ENCODE data around the gene APOL6.
A peak's percentile ranks its signal among the peaks of the same experiment; 100 is the strongest.
"Not testable (repeated sequence)": the region's sequence is repeated elsewhere in the genome, so short reads cannot be mapped to it uniquely, and the experiment has no call there.

Gene APOL6

GRCh38 chr22:35657571-35658312, 9.5 kb downstream of the APOL6 start:
- H3K4me3 ChIP-seq (replicated peaks; ENCODE audit: low read depth, low read length): no peak overlapping the region
- no peak for TF ChIP-seq CTCF (IDR thresholded peaks at IDR 0.05; ENCODE audit: low read length, missing control alignments)
- DNase-seq (ENCODE audit: low read depth): peak; percentile 39

- no peak overlapping the region for H3K4me3 ChIP-seq (replicated peaks; ENCODE audit: low read depth, low read length)
These were observed 12.3 kb downstream of the APOL6 start for GRCh38 chr22:35660291-35661127.

GRCh38 chr22:35661464-35661863, 13.2 kb downstream of the APOL6 start:
- DNase-seq (ENCODE audit: low read depth): no peak
- no peak overlapping the region for H3K4me3 ChIP-seq (replicated peaks; ENCODE audit: low read depth, low read length)
- no peak for TF ChIP-seq CTCF (IDR thresholded peaks at IDR 0.05; ENCODE audit: low read length, missing control alignments)

More at GRCh38 chr22:35660291-35661127, 12.3 kb downstream of the APOL6 start:
- DNase-seq (ENCODE audit: low read depth): no peak
- TF ChIP-seq CTCF (IDR thresholded peaks at IDR 0.05; ENCODE audit: low read length, missing control alignments): no peak

- no peak overlapping the region for H3K4me3 ChIP-seq (replicated peaks; ENCODE audit: low read depth, low read length)
- no peak for DNase-seq (ENCODE audit: low read depth)
- no peak for TF ChIP-seq CTCF (IDR thresholded peaks at IDR 0.05; ENCODE audit: low read length, missing control alignments)
These were observed 14.7 kb downstream of the APOL6 start for GRCh38 chr22:35662914-35663313.

GRCh38 chr22:35663371-35663770, 15.1 kb downstream of the APOL6 start:
- no peak overlapping the region for H3K4me3 ChIP-seq (replicated peaks; ENCODE audit: low read depth, low read length)
- DNase-seq (ENCODE audit: low read depth): peak; percentile 35
- no peak for TF ChIP-seq CTCF (IDR thresholded peaks at IDR 0.05; ENCODE audit: low read length, missing control alignments)

- no peak for TF ChIP-seq CTCF (IDR thresholded peaks at IDR 0.05; ENCODE audit: low read length, missing control alignments)
- H3K4me3 ChIP-seq (replicated peaks; ENCODE audit: low read depth, low read length): no peak overlapping the region
- DNase-seq (ENCODE audit: low read depth): no peak
These were observed 16.8 kb downstream of the APOL6 start for GRCh38 chr22:35664955-35665587.

- H3K4me3 ChIP-seq (replicated peaks; ENCODE audit: low read depth, low read length); DNase-seq (ENCODE audit: low read depth): not testable (repeated sequence)
These were observed 18.5 kb downstream of the APOL6 start for GRCh38 chr22:35666699-35667098.
